MM.1S (cell line): Measurements from ENCODE around the gene PAPOLB.

Source experiments
- DNase-seq: peaks from one replicate; pipeline ENCODE4 v3.0.0-alpha.2; 2015
- H2AFZ ChIP-seq: fragments of 300-600 bp; sonication (generic); 2 replicates; pipeline ENCODE4 v1.6.0; 2016; ENCODE audit warnings: antibody characterized with exemption, low read length
- H3F3A ChIP-seq: fragments of 300-600 bp; sonication (generic); 2 replicates; pipeline ENCODE4 v1.6.1; 2016; ENCODE audit warnings: mild to moderate bottlenecking, antibody characterized with exemption, low read length, moderate library complexity, mixed read lengths; ENCODE audit not compliant: insufficient read depth
- H3K27ac ChIP-seq: fragments of 300-600 bp; sonication (generic); 2 replicates; pipeline ENCODE4 v1.5.1; 2016; ENCODE audit warnings: mild to moderate bottlenecking, low read length
- H3K27me3 ChIP-seq: fragments of 300-600 bp; sonication (generic); replicated peaks from 2 replicates; pipeline ENCODE4 v1.6.0; 2016; ENCODE audit warnings: low read length; ENCODE audit not compliant: insufficient read depth
- H3K36me3 ChIP-seq: fragments of 300-600 bp; sonication (generic); replicated peaks from 2 replicates; pipeline ENCODE4 v1.6.1; 2016; ENCODE audit warnings: mild to moderate bottlenecking, low read length, mixed read lengths; ENCODE audit not compliant: insufficient read depth
- H3K4me1 ChIP-seq: fragments of 300-600 bp; sonication (generic); 2 replicates; pipeline ENCODE4 v1.6.1; 2016; ENCODE audit warnings: low read length, mixed read lengths
- H3K4me2 ChIP-seq: fragments of 300-600 bp; sonication (generic); 2 replicates; pipeline ENCODE4 v1.6.0; 2016; ENCODE audit warnings: low read depth, low read length
- H3K4me3 ChIP-seq: fragments of 300-600 bp; sonication (generic); 2 replicates; pipeline ENCODE4 v1.5.1; 2016; ENCODE audit warnings: low read length, mixed read lengths
- H3K79me2 ChIP-seq: fragments of 300-600 bp; sonication (generic); 2 replicates; pipeline ENCODE4 v1.6.1; 2016; ENCODE audit warnings: mixed run types, low read length, mixed read lengths
- H3K9ac ChIP-seq: fragments of 300-600 bp; sonication (generic); 2 replicates; pipeline ENCODE4 v1.6.1; 2016; ENCODE audit warnings: low read length, mixed read lengths
- H3K9me2 ChIP-seq: fragments of 300-600 bp; sonication (generic); replicated peaks from 2 replicates; pipeline ENCODE4 v1.6.1; 2016; ENCODE audit warnings: mild to moderate bottlenecking, low read length, mixed read lengths; ENCODE audit not compliant: insufficient read depth
- H3K9me3 ChIP-seq: fragments of 300-600 bp; sonication (generic); replicated peaks from 2 replicates; pipeline ENCODE4 v1.6.1; 2016; ENCODE audit warnings: mild to moderate bottlenecking, low read length, mixed read lengths; ENCODE audit not compliant: insufficient read depth
- H4K20me1 ChIP-seq: fragments of 300-600 bp; sonication (generic); 2 replicates; pipeline ENCODE4 v1.6.1; 2016; ENCODE audit warnings: mild to moderate bottlenecking, low read length, moderate library complexity, mixed read lengths; ENCODE audit not compliant: insufficient read depth
- EZH2 ChIP-seq: fragments of 300-600 bp; sonication (generic); optimal IDR thresholded peaks from 2 replicates; pipeline ENCODE3; 2017; ENCODE audit warnings: low read depth, mild to moderate bottlenecking, antibody characterized with exemption, low read length, mixed read lengths
- EZH2phosphoT487 ChIP-seq: fragments of 300-600 bp; sonication (generic); IDR thresholded peaks from 2 replicates; pipeline ENCODE4 v1.6.1; 2018; ENCODE audit warnings: antibody characterized with exemption, low read length
- TF ChIP-seq, protein P1 (sequence below): fragments of 300-600 bp; sonication (generic); IDR thresholded peaks from 2 replicates; pipeline ENCODE4 v1.5.1; 2016; ENCODE audit warnings: antibody characterized with exemption, low read length, mixed read lengths

Gene PAPOLB

DNA sequence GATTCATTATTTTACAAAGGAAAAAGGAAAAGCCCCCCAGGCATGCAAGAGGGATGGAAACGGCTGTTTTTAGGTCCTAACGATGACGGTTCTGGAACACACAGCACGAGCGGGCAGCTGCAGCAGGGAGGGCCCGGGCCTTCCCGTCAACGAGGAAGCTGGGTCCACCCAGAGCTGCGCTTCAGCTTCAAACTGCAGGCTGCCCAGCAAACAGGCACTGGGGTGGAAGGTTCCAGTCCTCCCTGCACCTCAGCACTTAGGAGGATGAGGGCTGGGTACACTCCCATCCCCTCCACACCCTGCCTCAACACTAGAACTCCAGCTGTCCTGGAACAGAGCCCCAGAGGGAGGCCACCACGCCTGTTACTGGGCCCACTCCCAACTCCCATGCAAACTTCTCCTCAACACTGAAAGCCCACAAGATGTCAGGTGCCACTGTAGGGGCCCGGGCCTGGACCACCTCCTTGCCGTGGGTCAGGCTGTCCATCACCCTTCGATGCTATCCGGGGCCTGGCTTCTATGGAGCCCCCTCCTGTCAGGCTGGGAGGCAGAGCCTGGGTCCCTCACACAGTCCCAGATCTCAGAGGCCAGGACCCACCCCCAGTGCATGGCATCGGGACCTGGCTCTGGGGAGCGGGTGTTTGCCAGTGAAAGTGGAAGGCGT lies 33.0 kb downstream of the PAPOLB start:
- H3K4me1 ChIP-seq, result no peaks in the 10 kb centered on the region
- TF ChIP-seq, protein P1, sequence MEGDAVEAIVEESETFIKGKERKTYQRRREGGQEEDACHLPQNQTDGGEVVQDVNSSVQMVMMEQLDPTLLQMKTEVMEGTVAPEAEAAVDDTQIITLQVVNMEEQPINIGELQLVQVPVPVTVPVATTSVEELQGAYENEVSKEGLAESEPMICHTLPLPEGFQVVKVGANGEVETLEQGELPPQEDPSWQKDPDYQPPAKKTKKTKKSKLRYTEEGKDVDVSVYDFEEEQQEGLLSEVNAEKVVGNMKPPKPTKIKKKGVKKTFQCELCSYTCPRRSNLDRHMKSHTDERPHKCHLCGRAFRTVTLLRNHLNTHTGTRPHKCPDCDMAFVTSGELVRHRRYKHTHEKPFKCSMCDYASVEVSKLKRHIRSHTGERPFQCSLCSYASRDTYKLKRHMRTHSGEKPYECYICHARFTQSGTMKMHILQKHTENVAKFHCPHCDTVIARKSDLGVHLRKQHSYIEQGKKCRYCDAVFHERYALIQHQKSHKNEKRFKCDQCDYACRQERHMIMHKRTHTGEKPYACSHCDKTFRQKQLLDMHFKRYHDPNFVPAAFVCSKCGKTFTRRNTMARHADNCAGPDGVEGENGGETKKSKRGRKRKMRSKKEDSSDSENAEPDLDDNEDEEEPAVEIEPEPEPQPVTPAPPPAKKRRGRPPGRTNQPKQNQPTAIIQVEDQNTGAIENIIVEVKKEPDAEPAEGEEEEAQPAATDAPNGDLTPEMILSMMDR, result no peak
- TF ChIP-seq EZH2phosphoT487 (no peak), EZH2 (no peak)
- H3K9me2 ChIP-seq, result no peaks in the 10 kb centered on the region
- DNase-seq, result no peak
- no peaks in the 10 kb centered on the region for H4K20me1 ChIP-seq
- H2AFZ ChIP-seq, result no peak overlapping the region
- no peaks in the 10 kb centered on the region for H3K79me2 ChIP-seq
- H3K9me3 ChIP-seq, result no peaks in the 10 kb centered on the region
- H3K27ac ChIP-seq, result no peak overlapping the region
- H3K4me2 ChIP-seq, result no peak overlapping the region
- H3F3A ChIP-seq, result no peaks in the 10 kb centered on the region
- H3K4me3 ChIP-seq, result no peak overlapping the region
- H3K9ac ChIP-seq, result no peak overlapping the region
- no peaks in the 10 kb centered on the region for H3K36me3 ChIP-seq
- peaks cover 53% of the 10 kb centered on the region for H3K27me3 ChIP-seq

DNA sequence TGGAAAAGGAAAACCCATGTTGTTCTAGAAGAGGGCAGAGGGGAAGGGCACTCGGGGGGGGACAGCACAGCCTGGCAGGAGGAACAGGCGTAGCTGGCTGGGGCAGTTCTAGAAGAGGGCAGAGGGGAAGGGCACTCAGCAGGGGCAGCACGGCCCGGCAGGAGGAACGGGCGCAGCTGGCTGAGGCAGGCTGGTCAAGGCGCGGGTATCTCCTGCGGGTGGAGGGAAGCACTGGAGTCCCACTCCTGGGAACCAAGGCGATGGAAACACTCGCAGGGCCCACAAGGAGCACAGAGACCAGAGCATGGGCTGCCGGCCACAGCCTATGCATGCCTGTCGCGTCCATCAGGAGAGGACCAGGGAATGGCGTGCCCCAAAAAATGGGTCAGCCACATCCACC lies 36.7 kb downstream of the PAPOLB start:
- Histone ChIP-seq H3K9me2 (no peaks in the 10 kb centered on the region), H3K9ac (no peak overlapping the region), H2AFZ (no peak overlapping the region), H3K27ac (no peak overlapping the region), H3K27me3 (peaks cover 59% of the 10 kb centered on the region), H4K20me1 (no peaks in the 10 kb centered on the region), H3K4me1 (no peaks in the 10 kb centered on the region), H3K79me2 (no peaks in the 10 kb centered on the region), H3K9me3 (no peaks in the 10 kb centered on the region), H3K4me2 (no peak overlapping the region), H3K4me3 (no peak overlapping the region), H3F3A (no peaks in the 10 kb centered on the region), H3K36me3 (no peaks in the 10 kb centered on the region)
- TF ChIP-seq, protein P1, result no peak
- TF ChIP-seq EZH2phosphoT487, result no peak
- no peak for TF ChIP-seq EZH2
- DNase-seq, result no peak

DNA sequence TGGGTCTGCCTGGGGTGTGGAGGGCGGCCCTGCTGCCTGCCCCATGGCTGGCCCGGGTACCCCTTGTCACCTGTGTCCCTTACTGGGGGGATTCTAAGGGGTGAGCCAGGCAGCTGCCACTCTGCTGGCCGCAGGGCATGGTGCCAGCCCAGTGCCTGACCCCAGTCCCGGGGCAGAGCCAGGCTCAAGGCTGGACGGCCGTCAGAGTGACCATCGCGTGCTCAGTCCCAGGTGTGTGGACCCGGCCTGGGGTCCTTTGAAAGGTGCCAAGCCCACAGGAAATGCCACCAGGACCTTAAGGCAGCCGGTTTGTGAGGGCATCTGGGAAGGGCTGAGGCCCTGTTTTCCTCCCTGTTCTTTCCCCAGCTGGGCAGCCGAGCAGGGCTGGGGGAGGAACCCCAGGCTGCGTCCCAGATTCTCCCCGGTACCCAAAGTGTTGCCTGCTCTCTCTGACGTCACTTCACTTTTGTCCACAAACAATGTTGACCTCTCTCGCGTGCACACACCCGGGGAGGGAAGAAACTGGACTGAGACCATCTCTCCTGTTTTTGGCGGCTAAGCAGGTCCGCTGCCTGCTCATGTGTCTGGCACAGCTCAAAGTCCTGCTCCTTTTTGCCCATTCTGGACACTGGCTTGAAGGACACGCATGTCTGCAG lies 37.6 kb downstream of the PAPOLB start:
- H3K9ac ChIP-seq, result no peak overlapping the region
- H3K27ac ChIP-seq, result no peak overlapping the region
- TF ChIP-seq, protein P1, result no peak
- no peak for TF ChIP-seq EZH2phosphoT487
- no peak for TF ChIP-seq EZH2
- no peaks in the 10 kb centered on the region for H3K9me3 ChIP-seq
- no peak for DNase-seq
- H2AFZ ChIP-seq, result no peak overlapping the region
- peaks cover 68% of the 10 kb centered on the region for H3K27me3 ChIP-seq
- no peaks in the 10 kb centered on the region for H3K36me3 ChIP-seq
- no peaks in the 10 kb centered on the region for H3F3A ChIP-seq
- H4K20me1 ChIP-seq, result no peaks in the 10 kb centered on the region
- no peaks in the 10 kb centered on the region for H3K9me2 ChIP-seq
- no peaks in the 10 kb centered on the region for H3K79me2 ChIP-seq
- H3K4me2 ChIP-seq, result no peak overlapping the region
- no peaks in the 10 kb centered on the region for H3K4me1 ChIP-seq
- H3K4me3 ChIP-seq, result no peak overlapping the region
